Immature natural killer cell (primary cell): Measurements from ENCODE around the gene EYA2. TPM values are rescaled to one million over a fixed set of nuclear protein-coding genes. Genes with fewer than 3 reads are reported as not detected.

ENCODE experiments used
- DNase-seq, 3 donors: peaks; one replicate each; pipeline ENCODE4 v3.0.0; 2022; ENCODE audit warnings: mixed read lengths in 1 of 3
- H3K27ac Mint-ChIP-seq, 6 donors: one replicate each; pipeline ENCODE4 v1.8.0; 2020; ENCODE audit warnings: mixed read lengths in 6 of 6, mild to moderate bottlenecking in 5 of 6, inconsistent platforms in 4 of 6, moderate library complexity in 3 of 6
- H3K27me3 Mint-ChIP-seq, 3 donors: one replicate each; pipeline ENCODE4 v1.8.0; 2020 to 2021; ENCODE audit warnings: low read depth in 3 of 3, mild to moderate bottlenecking in 3 of 3, mixed read lengths in 3 of 3, moderate library complexity in 3 of 3, inconsistent platforms in 1 of 3
- H3K36me3 Mint-ChIP-seq, 3 donors: one replicate each; pipeline ENCODE4 v1.8.0; 2020; ENCODE audit warnings: mixed read lengths in 3 of 3, inconsistent platforms in 2 of 3, mild to moderate bottlenecking in 2 of 3
- H3K4me1 Mint-ChIP-seq, 2 donors: one replicate each; pipeline ENCODE4 v1.8.0; 2020; ENCODE audit warnings: inconsistent platforms in 2 of 2, mild to moderate bottlenecking in 2 of 2, mixed read lengths in 2 of 2, moderate library complexity in 1 of 2
- H3K4me3 Mint-ChIP-seq, 5 donors: one replicate each; pipeline ENCODE4 v1.8.0; 2020; ENCODE audit warnings: mild to moderate bottlenecking in 5 of 5, mixed read lengths in 5 of 5, inconsistent platforms in 3 of 5, moderate library complexity in 3 of 5
- H3K9me3 Mint-ChIP-seq, 6 donors: one replicate each; pipeline ENCODE4 v1.8.0; 2020; ENCODE audit warnings: mild to moderate bottlenecking in 6 of 6, mixed read lengths in 6 of 6, inconsistent platforms in 4 of 6, moderate library complexity in 3 of 6
- polyA plus RNA-seq, 3 donors: library from polyadenylated mRNA; unstranded; fragments of 300-500 nt; fragmentation: Illumina TruSeq; gene quantifications; one replicate each; pipeline ENCODE4 v1.2.3, GENCODE V29; 2021

EYA2 gene
- polyA plus RNA-seq: not detected

DNA sequence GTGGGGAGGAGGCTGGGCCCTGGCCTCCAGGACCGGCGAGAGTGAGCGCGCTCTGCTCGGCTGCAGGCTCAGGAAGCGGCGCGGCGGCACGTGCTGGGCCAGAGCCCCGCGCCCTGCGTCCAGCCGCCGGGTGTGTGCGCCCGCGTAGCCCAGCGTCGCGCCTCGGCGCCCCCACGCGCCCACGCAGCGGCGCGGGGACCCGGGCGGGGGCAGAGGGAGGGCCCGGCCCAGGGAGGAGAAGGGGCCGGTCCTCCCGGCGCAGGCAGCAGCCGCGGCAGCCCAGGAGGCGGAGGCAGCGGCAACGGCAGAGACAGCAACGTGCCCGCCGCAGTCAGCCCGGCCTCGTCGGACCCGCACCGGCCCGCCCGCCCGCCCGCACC lies at the start of gene EYA2:
Gene EYA2, plus strand, starts transcription at position 265 of the 380 bp plus-strand sequence. CDS start 95,168 bp downstream, outside the sequence.
- Mint-ChIP-seq H3K9me3 (peaks cover 0 to 2% (median 0%) of the 10 kb centered on the region in 6 donors), H3K27me3 (peaks cover 9 to 26% (median 11%) of the 10 kb centered on the region in 3 donors), H3K36me3 (no peaks in the 10 kb centered on the region), H3K4me1 (no peaks in the 10 kb centered on the region), H3K27ac (no peak within 1 kb of the TSS), H3K4me3 (no peak within 1 kb of the TSS)
- no peak for DNase-seq

- no peak overlapping the region for H3K4me3 Mint-ChIP-seq
- H3K36me3 Mint-ChIP-seq: no peaks in the 10 kb centered on the region
- no peak overlapping the region for H3K27ac Mint-ChIP-seq
- peaks cover 4 to 8% (median 7%) of the 10 kb centered on the region in 3 donors for H3K27me3 Mint-ChIP-seq
- DNase-seq: no peak
- no peaks in the 10 kb centered on the region for H3K4me1 Mint-ChIP-seq
- no peaks in the 10 kb centered on the region for H3K9me3 Mint-ChIP-seq
Measured at GRCh38 chr20:46844965-46845364, 49.7 kb upstream of the EYA2 start.

DNA sequence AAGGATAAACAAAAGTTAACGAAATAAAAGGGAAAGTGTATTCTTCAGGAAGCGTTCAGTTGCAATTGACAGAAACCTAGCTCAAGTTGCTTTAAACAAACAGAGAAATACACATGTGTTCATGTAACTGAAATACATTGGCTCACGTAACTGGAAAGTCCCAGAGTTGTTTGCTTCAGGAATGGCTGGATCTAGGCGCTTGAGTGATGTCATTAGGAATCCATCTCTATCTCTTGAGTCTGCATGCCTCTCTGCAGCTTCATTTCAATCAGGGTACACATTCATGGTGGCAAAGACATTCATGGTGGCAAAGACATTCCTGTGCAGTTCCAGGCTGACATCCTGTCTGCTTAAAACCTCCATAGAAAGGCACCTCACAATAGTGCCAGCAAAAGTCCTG lies 45.4 kb upstream of the EYA2 start:
- Mint-ChIP-seq H3K9me3 (no peaks in the 10 kb centered on the region), H3K4me1 (no peaks in the 10 kb centered on the region), H3K27ac (no peak overlapping the region), H3K36me3 (no peaks in the 10 kb centered on the region), H3K4me3 (no peak overlapping the region), H3K27me3 (peaks cover 5 to 11% (median 10%) of the 10 kb centered on the region in 3 donors)
- no peak for DNase-seq

- Mint-ChIP-seq H3K27ac (no peak overlapping the region), H3K36me3 (no peaks in the 10 kb centered on the region), H3K27me3 (peaks cover 5 to 11% (median 8%) of the 10 kb centered on the region in 3 donors), H3K4me3 (no peak overlapping the region), H3K9me3 (no peaks in the 10 kb centered on the region), H3K4me1 (no peaks in the 10 kb centered on the region)
- no peak for DNase-seq
Measured at GRCh38 chr20:46849751-46850150, 44.9 kb upstream of the EYA2 start.

DNA sequence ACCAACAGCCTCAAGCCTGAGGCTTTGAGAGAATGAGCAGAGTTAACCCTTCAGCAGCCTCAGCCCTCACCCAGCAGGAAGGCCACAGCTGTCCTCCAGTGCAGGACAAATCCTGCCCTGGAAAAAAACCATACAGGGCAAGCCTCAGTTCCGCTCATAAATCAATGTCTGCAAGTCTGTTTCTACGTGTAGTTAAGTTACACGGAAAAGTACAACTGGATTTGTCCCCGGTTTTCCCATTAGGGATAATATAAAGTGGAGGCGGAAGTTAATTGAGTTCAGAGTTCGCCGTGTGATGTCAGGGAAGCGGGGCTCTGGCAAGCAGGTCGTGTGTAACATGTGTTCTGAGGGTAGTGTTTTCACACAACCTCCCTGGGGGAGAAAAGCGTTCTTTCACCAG lies 44.2 kb upstream of the EYA2 start:
- H3K4me1 Mint-ChIP-seq: no peaks in the 10 kb centered on the region
- no peaks in the 10 kb centered on the region for H3K36me3 Mint-ChIP-seq
- H3K4me3 Mint-ChIP-seq: no peak overlapping the region
- no peak for DNase-seq
- no peak overlapping the region for H3K27ac Mint-ChIP-seq
- H3K27me3 Mint-ChIP-seq: peaks cover 5 to 13% (median 6%) of the 10 kb centered on the region in 3 donors
- no peaks in the 10 kb centered on the region for H3K9me3 Mint-ChIP-seq

DNA sequence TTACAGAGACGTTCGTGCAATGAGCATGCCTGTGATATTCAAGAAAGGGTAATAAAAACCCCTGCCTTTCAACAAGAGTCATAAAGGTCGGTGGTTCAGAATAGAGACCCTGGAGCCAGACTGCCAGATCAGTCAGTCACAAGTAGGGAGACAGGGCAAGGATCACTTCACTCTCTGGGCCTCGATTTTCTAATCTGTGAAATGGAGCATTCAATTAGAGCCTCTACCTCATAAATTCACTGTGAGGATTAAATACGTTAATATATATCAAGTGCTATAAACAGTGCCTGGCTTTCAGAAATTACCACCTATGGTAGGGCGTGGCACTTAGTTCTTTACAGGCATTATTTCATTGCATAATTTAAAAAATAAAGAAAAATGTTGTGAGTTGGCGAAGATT lies 43.7 kb upstream of the EYA2 start:
- Mint-ChIP-seq H3K4me1 (no peaks in the 10 kb centered on the region), H3K4me3 (no peak overlapping the region), H3K27ac (no peak overlapping the region), H3K27me3 (peaks cover 4 to 13% (median 5%) of the 10 kb centered on the region in 3 donors), H3K36me3 (no peaks in the 10 kb centered on the region), H3K9me3 (no peaks in the 10 kb centered on the region)
- no peak for DNase-seq

- H3K27me3 Mint-ChIP-seq: peaks cover 2 to 13% (median 4%) of the 10 kb centered on the region in 3 donors
- no peaks in the 10 kb centered on the region for H3K36me3 Mint-ChIP-seq
- H3K4me1 Mint-ChIP-seq: no peaks in the 10 kb centered on the region
- no peaks in the 10 kb centered on the region for H3K9me3 Mint-ChIP-seq
- H3K4me3 Mint-ChIP-seq: no peak overlapping the region
- H3K27ac Mint-ChIP-seq: no peak overlapping the region
- no peak for DNase-seq
Measured at GRCh38 chr20:46851746-46852145, 42.9 kb upstream of the EYA2 start.

GRCh38 chr20:46852313-46852712 lies 42.3 kb upstream of the EYA2 start:
- DNase-seq: no peak
- Mint-ChIP-seq H3K9me3 (no peaks in the 10 kb centered on the region), H3K36me3 (no peaks in the 10 kb centered on the region), H3K4me1 (no peaks in the 10 kb centered on the region), H3K27me3 (peaks cover 2 to 12% (median 4%) of the 10 kb centered on the region in 3 donors), H3K27ac (no peak overlapping the region), H3K4me3 (no peak overlapping the region)

DNA sequence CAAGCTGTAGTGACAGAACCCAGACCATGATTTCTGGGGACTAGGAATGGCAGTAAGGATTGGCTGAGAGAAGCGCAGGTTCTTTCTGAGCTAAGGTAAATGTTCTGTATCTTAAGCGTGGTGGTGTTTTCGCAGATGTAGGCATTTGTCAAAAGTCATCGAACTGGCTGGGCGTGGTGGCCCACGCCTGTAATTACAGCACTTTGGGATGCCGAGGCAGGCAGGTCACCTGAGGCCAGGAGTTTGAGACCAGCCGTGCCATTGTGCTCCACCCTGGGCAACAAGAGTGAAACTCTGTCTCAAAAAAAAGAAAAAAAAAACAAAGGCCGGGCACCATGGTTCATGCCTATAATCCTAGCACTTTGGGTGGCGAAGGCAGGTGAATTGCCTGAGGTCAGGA lies 40.7 kb upstream of the EYA2 start:
- Mint-ChIP-seq H3K27ac (no peak overlapping the region), H3K36me3 (no peaks in the 10 kb centered on the region), H3K4me3 (no peak overlapping the region), H3K27me3 (peaks cover 2 to 10% (median 4%) of the 10 kb centered on the region in 3 donors), H3K4me1 (no peaks in the 10 kb centered on the region), H3K9me3 (no peaks in the 10 kb centered on the region)
- no peak for DNase-seq

GRCh38 chr20:46857061-46857831 lies 37.4 kb upstream of the EYA2 start:
- Mint-ChIP-seq H3K4me3 (no peak overlapping the region), H3K4me1 (no peaks in the 10 kb centered on the region), H3K36me3 (no peaks in the 10 kb centered on the region), H3K9me3 (peaks cover 0 to 1% (median 0%) of the 10 kb centered on the region in 6 donors), H3K27ac (no peak overlapping the region), H3K27me3 (peaks cover 2 to 7% (median 4%) of the 10 kb centered on the region in 3 donors)
- no peak for DNase-seq

GRCh38 chr20:46865824-46866223 lies 28.8 kb upstream of the EYA2 start:
- Mint-ChIP-seq H3K27me3 (peaks cover 0 to 10% (median 0%) of the 10 kb centered on the region in 3 donors), H3K4me1 (no peaks in the 10 kb centered on the region), H3K4me3 (no peak overlapping the region), H3K9me3 (peaks cover 2 to 11% (median 5%) of the 10 kb centered on the region in 6 donors), H3K27ac (no peak overlapping the region), H3K36me3 (no peaks in the 10 kb centered on the region)
- no peak for DNase-seq

- Mint-ChIP-seq H3K27ac (no peak overlapping the region), H3K9me3 (peaks cover 0 to 11% (median 5%) of the 10 kb centered on the region in 6 donors), H3K27me3 (peaks cover 0 to 13% (median 2%) of the 10 kb centered on the region in 3 donors), H3K4me3 (no peak overlapping the region), H3K4me1 (no peaks in the 10 kb centered on the region), H3K36me3 (no peaks in the 10 kb centered on the region)
- no peak for DNase-seq
Measured at GRCh38 chr20:46870041-46870440, 24.6 kb upstream of the EYA2 start.

GRCh38 chr20:46872328-46873211 lies 22.1 kb upstream of the EYA2 start:
- H3K4me3 Mint-ChIP-seq: peak overlapping the region in 1 of 5 donors; percentile 42
- H3K36me3 Mint-ChIP-seq: no peaks in the 10 kb centered on the region

GRCh38 chr20:46875059-46875458 lies 19.6 kb upstream of the EYA2 start:
- Mint-ChIP-seq H3K36me3 (no peaks in the 10 kb centered on the region), H3K9me3 (peaks cover 0 to under 1% (median 0%) of the 10 kb centered on the region in 6 donors), H3K4me3 (no peak overlapping the region), H3K27me3 (peaks cover 0 to 18% (median 2%) of the 10 kb centered on the region in 3 donors), H3K27ac (no peak overlapping the region), H3K4me1 (no peaks in the 10 kb centered on the region)
- no peak for DNase-seq

More at GRCh38 chr20:46872328-46873211, 22.1 kb upstream of the EYA2 start:
- DNase-seq: no peak
- Mint-ChIP-seq H3K4me1 (no peaks in the 10 kb centered on the region), H3K9me3 (peaks cover 0 to 11% (median 5%) of the 10 kb centered on the region in 6 donors), H3K27ac (no peak overlapping the region), H3K27me3 (peaks cover 0 to 19% (median 2%) of the 10 kb centered on the region in 3 donors)
